GM12878 (cell line): ENCODE measurements around the gene ABHD14A. TPM values are rescaled to one million over a fixed set of nuclear protein-coding genes. Genes with fewer than 3 reads are reported as not detected.

ENCODE experiments used
- ATAC-seq: fragments of 200-7000 bp; cut with Tn5 transposase; 3 replicates; pipeline ENCODE4 v1.9.1; 2020; ENCODE audit warnings: mild to moderate bottlenecking, moderate library complexity
- BruUV-seq: library from RNA; stranded (reverse); fragments of 400-500 nt; replicated peaks from 2 replicates; lab custom pipeline; 2021; lab: Mats Ljungman, UMichigan
- CTCF ChIA-PET: fragments of 300-600 bp; sonication (Branson Sonifier 250); formaldehyde crosslinking; extraction: SDS; loops from one replicate; lab custom pipeline; 2021; ENCODE audit warnings: inconsistent platforms; lab: Yijun Ruan, JAX
- POLR2A ChIA-PET: fragments of 350-600 bp; formaldehyde crosslinking; extraction: SDS; loops from one replicate; lab custom pipeline; 2021; ENCODE audit warnings: inconsistent platforms; lab: Charles Lee
- RAD21 ChIA-PET: fragments of 300-600 bp; sonication (Branson Sonifier 250); formaldehyde crosslinking; loops from one replicate; lab custom pipeline; 2023; ENCODE audit warnings: antibody characterized with exemption; ENCODE audit not compliant: unreplicated experiment; lab: Charles Lee
- SMC1A ChIA-PET: fragments of 300-600 bp; sonication (Branson Sonifier 250); formaldehyde crosslinking; loops from one replicate; lab custom pipeline; 2023; ENCODE audit not compliant: unreplicated experiment, uncharacterized antibody; lab: Charles Lee
- DNase-seq: peaks from one replicate; pipeline ENCODE4 v3.0.0-alpha.2; 2011; ENCODE audit warnings: low read depth, low spot score
- FAIRE-seq: peaks from 3 replicates; lab custom pipeline; 2011; peaks lifted over from hg19 to GRCh38; lab: Jason Lieb, UNC
- H2AFZ ChIP-seq: 2 replicates; pipeline ENCODE4 v1.6.0; 2011; ENCODE audit warnings: low read depth, low read length, control low read depth; ENCODE audit not compliant: control insufficient read depth
- H3K27ac ChIP-seq: 2 replicates; pipeline ENCODE4 v1.5.1; 2011; ENCODE audit warnings: control low read depth; ENCODE audit not compliant: control insufficient read depth, insufficient read depth
- H3K27me3 ChIP-seq, 2 experiments: replicated peaks in 1 of 2; 2 replicates each; pipeline versions ENCODE4 v1.6.0 to v1.6.1; 2011; ENCODE audit warnings: low read length in 1 of 2; ENCODE audit not compliant: control insufficient read depth in 2 of 2, insufficient read depth in 2 of 2
- H3K36me3 ChIP-seq, 2 experiments: 2 replicates each; pipeline ENCODE4 v1.5.1; 2011; ENCODE audit warnings: low read length in 1 of 2; ENCODE audit not compliant: control insufficient read depth in 2 of 2, insufficient read depth in 2 of 2
- H3K4me1 ChIP-seq: 2 replicates; pipeline ENCODE4 v1.6.1; 2011; ENCODE audit warnings: mild to moderate bottlenecking, low read length, moderate library complexity, mixed read lengths; ENCODE audit not compliant: control insufficient read depth, insufficient read depth
- H3K4me2 ChIP-seq: 2 replicates; pipeline ENCODE4 v1.6.0; 2011; ENCODE audit warnings: control low read depth; ENCODE audit not compliant: control insufficient read depth, insufficient read depth
- H3K4me3 ChIP-seq: fragments of 200-600 bp; sonication (generic); 2 replicates; pipeline ENCODE4 v1.5.1; 2016
- H3K79me2 ChIP-seq: 2 replicates; pipeline ENCODE4 v1.6.0; 2011; ENCODE audit warnings: low read length; ENCODE audit not compliant: control insufficient read depth, insufficient read depth
- H3K9ac ChIP-seq: 2 replicates; pipeline ENCODE4 v1.8.0; 2011; ENCODE audit warnings: low read length, control low read depth, mixed read lengths; ENCODE audit not compliant: control insufficient read depth, insufficient read depth
- H3K9me3 ChIP-seq: replicated peaks from 3 replicates; pipeline ENCODE4 v1.5.1; 2011; ENCODE audit warnings: mild to moderate bottlenecking, low read length; ENCODE audit not compliant: control insufficient read depth, insufficient read depth
- H4K20me1 ChIP-seq: 2 replicates; pipeline ENCODE4 v1.6.0; 2011; ENCODE audit not compliant: control insufficient read depth, insufficient read depth
- HDGF ChIP-seq: fragments of 450-650 bp; IDR thresholded peaks from 2 replicates; pipeline ENCODE4 v1.6.1; 2016; ENCODE audit warnings: antibody characterized with exemption
- NBN ChIP-seq: fragments of 450-650 bp; IDR thresholded peaks from 2 replicates; pipeline ENCODE4 v1.6.1; 2016
- SMC3 ChIP-seq: IDR thresholded peaks from 2 replicates; pipeline ENCODE4 v1.6.1; 2011; ENCODE audit warnings: low read length, improper control_type of control experiment, borderline replicate concordance
- SUPT20H ChIP-seq: IDR thresholded peaks from 2 replicates; pipeline ENCODE4 v1.6.1; 2011; ENCODE audit warnings: low read depth, mild to moderate bottlenecking, low read length, moderate library complexity, borderline replicate concordance; ENCODE audit not compliant: control insufficient read depth
- USF1 ChIP-seq: IDR thresholded peaks from 2 replicates; pipeline ENCODE4 v1.6.1; 2011; ENCODE audit warnings: borderline replicate concordance, low read depth, mild to moderate bottlenecking, moderate library complexity, mixed read lengths, low read length; ENCODE audit not compliant: insufficient read depth; ENCODE audit errors: extremely low read length
- ZNF207 ChIP-seq: fragments of 450-650 bp; IDR thresholded peaks from 2 replicates; pipeline ENCODE4 v1.6.1; 2014; ENCODE audit warnings: antibody characterized with exemption, mild to moderate bottlenecking, borderline replicate concordance
- ZNF622 ChIP-seq: fragments of 450-650 bp; IDR thresholded peaks from 2 replicates; pipeline ENCODE4 v1.6.1; 2017; ENCODE audit warnings: mild to moderate bottlenecking, inconsistent platforms
- WGBS: methylation state at CpG from one replicate; pipeline ENCODE4 v1.1.6; 2016; ENCODE audit warnings: low lambda C conversion rate; ENCODE audit not compliant: insufficient replicate concordance, insufficient coverage; ENCODE audit errors: missing lambda C conversion rate; 5-methylcytosine and 5-hydroxymethylcytosine counted together
- in situ Hi-C: fragments of 300-500 bp; cut with MboI; formaldehyde crosslinking; loops from 9 replicates; pipeline ENCODE4 v1.14.3; 2018; ENCODE audit warnings: mixed read lengths
- intact Hi-C: fragments of 100-400 bp; cut with micrococcal nuclease; formaldehyde crosslinking; loops from one replicate; pipeline ENCODE4 v1.14.2; 2022; ENCODE audit not compliant: unreplicated experiment
- polyA plus RNA-seq, 11 experiments: library from polyadenylated mRNA; depleted of rRNA in 4 of 11; unstranded in 6 of 11; stranded (reverse) in 5 of 11; fragments of >200 nt; fragmentation: Nextera tagmentation in 4 of 11; fragmentation: Illumina TruSeq in 1 of 11; extraction: Ambion mirVana in 4 of 11; extraction: Trizol in 1 of 11; gene quantifications; 1 replicate in 1 of 11; 2 replicates in 10 of 11; pipeline versions ENCODE4 v1.2.1 to v1.2.3, GENCODE V29; 2011 to 2016; ENCODE audit warnings: inconsistent platforms in 2 of 11, missing spikeins in 2 of 11, low read depth in 1 of 11
- total RNA-seq, 4 experiments: library from RNA; depleted of rRNA in 3 of 4; stranded (reverse); fragments of >200 nt in 3 of 4; fragmentation: Illumina TruSeq in 1 of 4; extraction: Trizol in 1 of 4; gene quantifications; 2 replicates each; pipeline versions ENCODE4 v1.2.1 to v1.2.3, GENCODE V29; 2013 to 2021
- TF ChIP-seq, protein P1 (sequence below): fragments of 450-650 bp; IDR thresholded peaks from 2 replicates; pipeline ENCODE4 v1.6.1; 2016; ENCODE audit warnings: mild to moderate bottlenecking
- TF ChIP-seq, protein P2 (sequence below): fragments of 450-650 bp; conservative IDR thresholded peaks from 2 replicates; pipeline ENCODE4 v1.6.1; 2017; ENCODE audit warnings: mild to moderate bottlenecking, moderate library complexity
- TF ChIP-seq, protein P3 (sequence below): fragments of 450-650 bp; IDR thresholded peaks from 2 replicates; pipeline ENCODE4 v1.6.1; 2016; ENCODE audit warnings: mild to moderate bottlenecking

Gene ABHD14A
- total and polyA plus RNA-seq, 10 of the 15 experiments (the other 5 are each of a cell fraction or from before 2014, with no cell fraction given): 1.2 to 27.0 (median 7.9) TPM

DNA sequence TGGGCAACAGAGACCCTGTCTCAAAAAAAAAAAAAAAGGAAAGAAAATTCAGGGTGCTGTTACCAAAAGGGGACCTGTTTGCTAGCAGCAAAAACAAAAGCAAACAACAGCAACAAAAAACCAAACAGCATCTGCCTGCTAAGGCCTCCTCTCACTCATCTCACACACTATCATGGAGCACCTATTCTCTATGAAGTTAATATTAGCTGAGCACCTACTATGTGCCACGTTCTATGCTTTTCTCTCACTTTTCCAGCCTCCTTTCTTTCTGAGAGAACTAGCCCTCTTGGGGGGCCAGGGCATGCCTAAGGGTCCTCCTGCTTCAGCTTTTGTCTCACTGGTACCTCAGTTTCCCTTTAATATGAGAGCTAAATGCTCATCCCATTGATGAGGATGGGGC lies 20.2 kb upstream of the ABHD14A start:
- Histone ChIP-seq H3K9me3 (no peaks in the 10 kb centered on the region), H3K4me1 (no peaks in the 10 kb centered on the region), H4K20me1 (no peaks in the 10 kb centered on the region), H3K4me2 (no peak overlapping the region), H2AFZ (no peak overlapping the region), H3K4me3 (no peak overlapping the region), H3K79me2 (no peaks in the 10 kb centered on the region), H3K36me3 (no peaks in the 10 kb centered on the region), H3K9ac (no peak overlapping the region), H3K27ac (no peak overlapping the region), H3K27me3 (peaks cover 0 to 8% of the 10 kb centered on the region in 2 experiments; a peak in 3 of 4 replicates)
- POLR2A ChIA-PET: no interaction called here
- BruUV-seq: no TSS peak
- CTCF ChIA-PET: interaction anchor here (1.5 to 1.6 kb wide), 2 partner anchors 12 to 13 kb away, joined by 4 to 5 read pairs; partner anchors contain the start of genes PARP3 and RRP9
- ATAC-seq (no peak), FAIRE-seq (no peak), DNase-seq (no peak)
- WGBS: 0% methylated on average over 1 of the region's 1 CpG
- TF ChIP-seq USF1: no peak
- SMC1A ChIA-PET: no interaction called here
- intact Hi-C loops (no loop called here), in situ Hi-C loops (no loop called here)
- RAD21 ChIA-PET: no interaction called here

DNA sequence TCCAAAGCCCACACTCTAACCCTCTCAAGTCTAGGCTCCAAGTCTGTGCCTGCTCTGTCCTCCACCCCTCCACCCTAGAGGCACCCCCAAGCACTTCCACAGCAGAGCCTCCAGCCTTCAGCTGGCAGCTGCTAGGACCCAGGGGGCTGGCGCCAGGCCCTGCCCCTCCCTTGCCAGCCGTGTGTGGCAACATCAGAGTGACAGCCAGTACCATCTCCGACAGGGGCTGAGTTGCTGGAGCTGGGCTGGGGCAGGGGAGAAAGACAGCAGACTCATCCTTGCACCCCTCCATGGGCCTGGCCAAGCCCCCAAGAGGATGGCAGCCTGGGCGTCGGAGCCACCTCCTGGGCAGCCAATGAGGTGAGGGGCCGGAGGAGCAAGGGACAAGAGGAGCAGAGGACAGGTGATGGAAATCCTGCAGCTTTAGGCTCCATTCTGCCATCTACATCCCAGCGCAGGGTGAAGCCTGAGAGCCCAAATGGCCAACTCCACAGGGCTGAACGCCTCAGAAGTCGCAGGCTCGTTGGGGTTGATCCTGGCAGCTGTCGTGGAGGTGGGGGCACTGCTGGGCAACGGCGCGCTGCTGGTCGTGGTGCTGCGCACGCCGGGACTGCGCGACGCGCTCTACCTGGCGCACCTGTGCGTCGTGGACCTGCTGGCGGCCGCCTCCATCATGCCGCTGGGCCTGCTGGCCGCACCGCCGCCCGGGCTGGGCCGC lies 19.5 kb upstream of the ABHD14A start, which contains the start of gene GPR62:
Gene GPR62 (plus strand): TSS at position 207 of the 718 bp plus-strand sequence. CDS start 272 bp downstream, at position 479.
- WGBS: 74% methylated on average over 33 of the region's 33 CpGs
- no peak within 1 kb of the TSS for H3K9ac ChIP-seq
- in situ Hi-C loops (no loop called here), intact Hi-C loops (no loop called here)
- RAD21 ChIA-PET: no interaction called here
- H3K4me3 ChIP-seq: no peak within 1 kb of the TSS
- H3K9me3 ChIP-seq: no peaks in the 10 kb centered on the region
- H3K4me2 ChIP-seq: peak within 1 kb of the TSS; percentile 22; the same call in 1 of the 2 replicates
- H3K27ac ChIP-seq: no peak within 1 kb of the TSS
- H3K27me3 ChIP-seq: peaks cover 0 to 8% of the 10 kb centered on the region in 2 experiments; a peak in 3 of 4 replicates
- FAIRE-seq: no peak
- no peaks in the 10 kb centered on the region for H4K20me1 ChIP-seq
- POLR2A ChIA-PET: no interaction called here
- no peak within 1 kb of the TSS; the same call in 1 of the 2 replicates for H2AFZ ChIP-seq
- H3K36me3 ChIP-seq: no peaks in the 10 kb centered on the region
- H3K4me1 ChIP-seq: no peaks in the 10 kb centered on the region
- DNase-seq: no peak
- SMC1A ChIA-PET: no interaction called here
- CTCF ChIA-PET: interaction anchor here (1.5 to 1.6 kb wide), 2 partner anchors 13 to 14 kb away, joined by 4 to 5 read pairs; partner anchors contain the start of genes PARP3 and RRP9
- ATAC-seq: no peak
- no peaks in the 10 kb centered on the region for H3K79me2 ChIP-seq
- BruUV-seq: no TSS peak
- no peak for TF ChIP-seq NBN
- TF ChIP-seq SMC3: no peak
- TF ChIP-seq ZNF207: no peak
- no peak for TF ChIP-seq SUPT20H
- TF ChIP-seq, protein P1, sequence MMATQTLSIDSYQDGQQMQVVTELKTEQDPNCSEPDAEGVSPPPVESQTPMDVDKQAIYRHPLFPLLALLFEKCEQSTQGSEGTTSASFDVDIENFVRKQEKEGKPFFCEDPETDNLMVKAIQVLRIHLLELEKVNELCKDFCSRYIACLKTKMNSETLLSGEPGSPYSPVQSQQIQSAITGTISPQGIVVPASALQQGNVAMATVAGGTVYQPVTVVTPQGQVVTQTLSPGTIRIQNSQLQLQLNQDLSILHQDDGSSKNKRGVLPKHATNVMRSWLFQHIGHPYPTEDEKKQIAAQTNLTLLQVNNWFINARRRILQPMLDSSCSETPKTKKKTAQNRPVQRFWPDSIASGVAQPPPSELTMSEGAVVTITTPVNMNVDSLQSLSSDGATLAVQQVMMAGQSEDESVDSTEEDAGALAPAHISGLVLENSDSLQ: no peak
- TF ChIP-seq HDGF: no peak
- TF ChIP-seq, protein P2, sequence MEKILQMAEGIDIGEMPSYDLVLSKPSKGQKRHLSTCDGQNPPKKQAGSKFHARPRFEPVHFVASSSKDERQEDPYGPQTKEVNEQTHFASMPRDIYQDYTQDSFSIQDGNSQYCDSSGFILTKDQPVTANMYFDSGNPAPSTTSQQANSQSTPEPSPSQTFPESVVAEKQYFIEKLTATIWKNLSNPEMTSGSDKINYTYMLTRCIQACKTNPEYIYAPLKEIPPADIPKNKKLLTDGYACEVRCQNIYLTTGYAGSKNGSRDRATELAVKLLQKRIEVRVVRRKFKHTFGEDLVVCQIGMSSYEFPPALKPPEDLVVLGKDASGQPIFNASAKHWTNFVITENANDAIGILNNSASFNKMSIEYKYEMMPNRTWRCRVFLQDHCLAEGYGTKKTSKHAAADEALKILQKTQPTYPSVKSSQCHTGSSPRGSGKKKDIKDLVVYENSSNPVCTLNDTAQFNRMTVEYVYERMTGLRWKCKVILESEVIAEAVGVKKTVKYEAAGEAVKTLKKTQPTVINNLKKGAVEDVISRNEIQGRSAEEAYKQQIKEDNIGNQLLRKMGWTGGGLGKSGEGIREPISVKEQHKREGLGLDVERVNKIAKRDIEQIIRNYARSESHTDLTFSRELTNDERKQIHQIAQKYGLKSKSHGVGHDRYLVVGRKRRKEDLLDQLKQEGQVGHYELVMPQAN: no peak
- TF ChIP-seq, protein P3, sequence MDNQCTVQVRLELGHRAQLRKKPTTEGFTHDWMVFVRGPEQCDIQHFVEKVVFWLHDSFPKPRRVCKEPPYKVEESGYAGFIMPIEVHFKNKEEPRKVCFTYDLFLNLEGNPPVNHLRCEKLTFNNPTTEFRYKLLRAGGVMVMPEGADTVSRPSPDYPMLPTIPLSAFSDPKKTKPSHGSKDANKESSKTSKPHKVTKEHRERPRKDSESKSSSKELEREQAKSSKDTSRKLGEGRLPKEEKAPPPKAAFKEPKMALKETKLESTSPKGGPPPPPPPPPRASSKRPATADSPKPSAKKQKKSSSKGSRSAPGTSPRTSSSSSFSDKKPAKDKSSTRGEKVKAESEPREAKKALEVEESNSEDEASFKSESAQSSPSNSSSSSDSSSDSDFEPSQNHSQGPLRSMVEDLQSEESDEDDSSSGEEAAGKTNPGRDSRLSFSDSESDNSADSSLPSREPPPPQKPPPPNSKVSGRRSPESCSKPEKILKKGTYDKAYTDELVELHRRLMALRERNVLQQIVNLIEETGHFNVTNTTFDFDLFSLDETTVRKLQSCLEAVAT: no peak
- TF ChIP-seq ZNF622: no peak
